Activated CD4-positive, alpha-beta T cell treated with anti-CD3 and anti-CD28 coated beads for 36 hours (primary cell): ENCODE data around the gene LRCH1. TPM values are rescaled to one million over a fixed set of nuclear protein-coding genes. Genes with fewer than 3 reads are reported as not detected.

ENCODE experiments used
- ATAC-seq: fragments of 200-7000 bp; cut with Tn5 transposase; one replicate; pipeline ENCODE4 v1.10.0; 2021; ENCODE audit warnings: mild to moderate bottlenecking, moderate library complexity
- CTCF ChIA-PET: fragments of 350-600 bp; sonication (Branson Sonifier 250); formaldehyde crosslinking; loops from one replicate; lab custom pipeline; 2021; ENCODE audit warnings: antibody characterized with exemption; lab: Charles Lee
- POLR2A ChIA-PET: fragments of 350-600 bp; sonication (Branson Sonifier 250); formaldehyde crosslinking; loops from one replicate; lab custom pipeline; 2021; ENCODE audit warnings: antibody characterized with exemption, inconsistent platforms; lab: Charles Lee
- DNase-seq: peaks from one replicate; pipeline ENCODE4 v3.0.0-alpha.2; 2020
- H3K27ac Mint-ChIP-seq: one replicate; pipeline ENCODE4 v1.8.0; 2021; ENCODE audit warnings: mixed read lengths
- H3K27me3 Mint-ChIP-seq: one replicate; pipeline ENCODE4 v1.8.0; 2021; ENCODE audit warnings: mixed read lengths
- H3K36me3 Mint-ChIP-seq: one replicate; pipeline ENCODE4 v1.8.0; 2021; ENCODE audit warnings: low read depth, mixed read lengths
- H3K4me1 Mint-ChIP-seq: one replicate; pipeline ENCODE4 v1.8.0; 2021; ENCODE audit warnings: mixed read lengths
- H3K4me3 Mint-ChIP-seq: one replicate; pipeline ENCODE4 v1.8.0; 2021; ENCODE audit warnings: mild to moderate bottlenecking, moderate library complexity, mixed read lengths
- H3K9me3 Mint-ChIP-seq: one replicate; pipeline ENCODE4 v1.8.0; 2021; ENCODE audit warnings: low read depth, mixed read lengths
- intact Hi-C, 2 experiments: fragments of 100-400 bp; cut with DNase I in 1 of 2; cut with micrococcal nuclease in 1 of 2; formaldehyde crosslinking; loops; one replicate each; pipeline versions ENCODE4 v1.14.2 to v1.15.1; 2022 to 2024; cut with DNase I, micrococcal nuclease
- total RNA-seq, 2 experiments: library from RNA; stranded (reverse); gene quantifications; one replicate each; pipeline ENCODE4 v1.2.3, GENCODE V29; 2021

The LRCH1 gene
- total RNA-seq, 2 experiments from 2014 or later, result 14.8 to 16.4 TPM

DNA sequence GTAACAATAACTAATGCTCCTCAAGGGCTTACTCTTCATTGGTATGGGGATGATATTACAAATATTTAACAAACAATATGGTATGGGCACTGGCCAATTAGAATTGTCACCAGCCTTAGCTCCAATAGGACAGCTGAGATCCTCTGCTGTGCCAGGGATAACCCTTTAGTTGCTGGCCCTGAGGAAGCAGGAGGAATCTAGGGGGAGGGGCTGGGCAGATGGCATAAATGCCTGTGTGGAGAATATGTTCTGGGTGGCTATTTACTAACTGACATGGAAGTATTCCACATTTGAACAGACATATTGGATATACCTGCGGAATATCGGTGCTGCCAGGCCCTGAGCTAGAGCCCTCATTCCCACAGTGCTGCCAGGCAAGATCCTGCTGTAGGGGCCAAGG, 16.6 kb upstream of the LRCH1 start:
- ChIA-PET CTCF (interaction anchor here (1.2 to 3.8 kb wide), 3 partner anchors 15 to 183 kb away, joined by 3 to 13 read pairs (median 3); no protein-coding TSS in a partner anchor), POLR2A (no interaction called here)
- H3K9me3 Mint-ChIP-seq, result no peaks in the 10 kb centered on the region
- H3K4me3 Mint-ChIP-seq, result no peak overlapping the region
- H3K27me3 Mint-ChIP-seq, result no peaks in the 10 kb centered on the region
- peaks cover 6% of the 10 kb centered on the region for H3K4me1 Mint-ChIP-seq
- DNase-seq, result no peak
- H3K36me3 Mint-ChIP-seq, result no peaks in the 10 kb centered on the region
- ATAC-seq, result no peak
- no peak overlapping the region for H3K27ac Mint-ChIP-seq
- intact Hi-C loops, result no loop called here

DNA sequence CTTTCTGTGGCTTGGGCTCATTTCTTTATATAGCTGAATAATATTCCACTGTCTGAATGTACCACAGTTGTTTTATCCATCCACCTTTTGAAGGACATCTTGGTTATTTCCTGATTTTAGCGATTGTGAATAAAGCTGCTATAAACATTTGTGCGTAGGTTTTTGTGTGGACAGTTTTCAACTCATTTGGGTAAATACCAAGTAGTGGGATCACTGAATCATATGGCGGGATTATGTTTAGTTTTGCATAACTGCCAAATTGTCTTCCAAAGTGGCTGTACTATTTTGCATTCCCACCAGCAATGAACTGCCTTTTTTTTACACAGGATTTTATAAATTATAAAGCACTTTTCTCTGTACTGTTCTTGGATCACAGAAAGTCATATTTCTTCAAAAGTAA, 13.7 kb upstream of the LRCH1 start:
- no peak overlapping the region for H3K27ac Mint-ChIP-seq
- ChIA-PET POLR2A (no interaction called here), CTCF (interaction anchor here (0.8 kb wide), 1 partner anchor 13 kb away, joined by 3 read pairs; no protein-coding TSS in a partner anchor)
- intact Hi-C loops, result no loop called here
- DNase-seq, result no peak
- H3K36me3 Mint-ChIP-seq, result no peaks in the 10 kb centered on the region
- no peak for ATAC-seq
- no peaks in the 10 kb centered on the region for H3K9me3 Mint-ChIP-seq
- peaks cover 3% of the 10 kb centered on the region for H3K4me1 Mint-ChIP-seq
- peaks cover 2% of the 10 kb centered on the region for H3K27me3 Mint-ChIP-seq
- H3K4me3 Mint-ChIP-seq, result no peak overlapping the region

DNA sequence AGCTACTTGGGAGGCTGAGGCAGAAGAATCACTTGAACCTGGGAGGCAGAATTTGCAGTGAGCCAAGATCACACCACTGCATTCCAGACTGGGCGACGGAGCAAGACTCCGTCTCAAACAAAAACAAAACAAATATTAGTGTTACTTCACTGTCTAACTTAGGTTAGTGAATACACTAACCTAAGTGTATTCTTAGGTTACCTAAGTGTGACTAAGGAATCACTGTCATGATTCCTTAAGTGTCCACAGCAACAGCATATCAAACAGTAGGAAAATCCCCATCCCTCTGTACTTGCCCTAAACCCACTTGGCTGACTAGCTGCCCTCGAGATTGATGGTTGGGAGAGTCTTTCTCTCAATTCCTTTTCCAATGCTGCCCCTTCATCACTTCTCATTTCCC, 11.8 kb upstream of the LRCH1 start:
- Mint-ChIP-seq H3K4me1 (peaks cover 3% of the 10 kb centered on the region), H3K27me3 (peaks cover 2% of the 10 kb centered on the region), H3K27ac (no peak overlapping the region), H3K9me3 (no peaks in the 10 kb centered on the region), H3K4me3 (no peak overlapping the region), H3K36me3 (no peaks in the 10 kb centered on the region)
- ChIA-PET CTCF (interaction anchor here (1.3 to 3.4 kb wide), 2 partner anchors 11 to 168 kb away, joined by 5 to 13 read pairs; no protein-coding TSS in a partner anchor), POLR2A (no interaction called here)
- ATAC-seq, result no peak
- DNase-seq, result no peak
- intact Hi-C loops, result no loop called here

DNA sequence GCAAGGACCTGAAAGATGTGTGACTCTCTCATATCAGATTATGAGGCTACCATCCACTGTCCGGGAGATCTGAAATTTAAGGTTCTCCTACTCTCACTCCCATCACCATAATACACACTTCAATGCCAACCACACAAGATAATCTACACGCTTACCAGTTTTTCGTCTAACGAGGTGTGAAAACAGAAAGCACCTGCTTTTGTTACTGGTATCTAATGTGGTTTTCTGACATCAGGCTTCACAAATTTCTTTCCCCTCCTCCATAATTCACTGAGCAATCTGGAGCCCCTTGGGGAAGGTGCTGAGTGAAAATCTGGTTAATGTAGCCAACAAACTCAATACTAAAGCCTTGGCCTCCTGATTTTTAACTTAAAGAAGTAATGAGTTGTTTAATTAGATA, 10.1 kb upstream of the LRCH1 start:
- Mint-ChIP-seq H3K4me3 (no peak overlapping the region), H3K36me3 (no peaks in the 10 kb centered on the region), H3K27me3 (peaks cover 2% of the 10 kb centered on the region), H3K27ac (no peak overlapping the region), H3K4me1 (peaks cover 3% of the 10 kb centered on the region), H3K9me3 (no peaks in the 10 kb centered on the region)
- ChIA-PET POLR2A (no interaction called here), CTCF (interaction anchor here (1.1 to 3.4 kb wide), 2 partner anchors 9 to 12 kb away, joined by 3 to 13 read pairs; no protein-coding TSS in a partner anchor)
- ATAC-seq, result peak; percentile 36
- intact Hi-C loops, result no loop called here
- DNase-seq, result no peak

DNA sequence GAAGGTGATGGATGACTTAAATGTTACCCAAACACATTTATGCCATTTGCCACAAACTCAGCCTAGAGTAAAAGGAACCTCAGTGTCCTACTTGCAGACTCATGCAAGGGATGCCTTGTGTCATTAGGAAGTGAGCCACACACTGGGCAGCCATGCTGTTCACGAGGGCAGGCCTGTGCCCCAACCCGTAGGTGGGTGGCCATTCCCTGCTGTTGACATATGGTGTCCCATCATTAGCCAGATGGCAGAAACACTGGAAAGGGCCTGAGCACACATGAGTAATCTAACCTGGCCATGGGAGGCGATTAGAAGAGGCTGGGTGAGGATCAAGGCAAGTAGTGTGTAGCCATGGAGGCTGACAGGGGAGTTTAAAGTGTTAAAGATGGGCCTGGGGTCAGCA, 9.7 kb upstream of the LRCH1 start:
- intact Hi-C loops, result no loop called here
- Mint-ChIP-seq H3K27me3 (peaks cover 2% of the 10 kb centered on the region), H3K36me3 (no peaks in the 10 kb centered on the region), H3K4me1 (peaks cover 3% of the 10 kb centered on the region), H3K27ac (no peak overlapping the region), H3K4me3 (no peak overlapping the region), H3K9me3 (no peaks in the 10 kb centered on the region)
- ChIA-PET POLR2A (no interaction called here), CTCF (interaction anchor here (1.1 to 3.4 kb wide), 2 partner anchors 9 to 12 kb away, joined by 3 to 13 read pairs; no protein-coding TSS in a partner anchor)
- ATAC-seq (no peak), DNase-seq (no peak)

DNA sequence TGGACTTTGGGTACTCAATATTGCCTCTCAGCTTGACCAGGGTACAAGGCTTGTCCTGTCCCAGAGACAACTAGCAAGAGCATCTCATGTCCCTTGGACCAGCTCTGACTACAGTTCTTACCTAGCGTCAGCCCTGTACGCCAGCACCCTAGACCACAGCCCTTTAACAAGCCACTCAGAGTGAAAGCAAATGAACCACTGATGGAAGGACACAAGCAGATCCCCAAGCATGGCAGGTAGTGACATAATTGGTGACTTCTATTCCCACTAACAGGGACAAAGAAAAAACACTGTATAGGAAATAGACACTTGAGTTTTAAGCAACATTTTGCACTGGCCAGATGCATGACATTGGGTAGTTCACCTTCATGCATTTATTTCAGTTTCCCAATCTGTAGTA, 8.8 kb upstream of the LRCH1 start:
- intact Hi-C loops, result no loop called here

DNA sequence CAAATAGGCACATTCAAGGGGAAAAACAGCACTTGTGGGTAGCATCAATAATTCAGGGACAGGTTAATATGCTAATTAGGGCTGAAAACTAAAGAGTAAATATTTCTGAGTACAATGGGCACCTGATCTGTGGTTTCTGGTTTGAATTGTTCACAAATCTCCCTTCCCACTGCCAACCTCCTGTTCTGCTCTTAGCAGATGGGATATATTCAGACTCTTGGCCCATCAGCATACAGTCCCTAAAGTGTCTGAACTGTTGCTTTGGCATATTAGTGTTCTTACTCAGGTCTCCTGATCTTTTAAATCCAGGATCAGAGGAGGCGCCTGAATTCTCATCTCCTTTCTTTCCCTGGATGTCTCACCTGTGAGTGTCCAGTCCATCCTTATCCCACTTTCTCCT, 8.2 kb upstream of the LRCH1 start:
- ChIA-PET POLR2A (no interaction called here), CTCF (no interaction called here)
- H3K27ac Mint-ChIP-seq, result no peak overlapping the region
- ATAC-seq, result no peak
- intact Hi-C loops, result no loop called here
- no peaks in the 10 kb centered on the region for H3K36me3 Mint-ChIP-seq
- peaks cover 2% of the 10 kb centered on the region for H3K27me3 Mint-ChIP-seq
- no peak overlapping the region for H3K4me3 Mint-ChIP-seq
- no peak for DNase-seq
- no peaks in the 10 kb centered on the region for H3K9me3 Mint-ChIP-seq
- peaks cover 3% of the 10 kb centered on the region for H3K4me1 Mint-ChIP-seq

More for the DNA sequence above, 8.8 kb upstream of the LRCH1 start:
- H3K27me3 Mint-ChIP-seq, result peaks cover 2% of the 10 kb centered on the region
- H3K36me3 Mint-ChIP-seq, result no peaks in the 10 kb centered on the region
- no peak overlapping the region for H3K4me3 Mint-ChIP-seq
- ATAC-seq (no peak), DNase-seq (no peak)
- H3K27ac Mint-ChIP-seq, result no peak overlapping the region
- no peaks in the 10 kb centered on the region for H3K9me3 Mint-ChIP-seq
- ChIA-PET POLR2A (no interaction called here), CTCF (interaction anchor here (0.6 kb wide), 2 partner anchors 24 to 119 kb away, joined by 3 read pairs; no protein-coding TSS in a partner anchor)
- H3K4me1 Mint-ChIP-seq, result peaks cover 3% of the 10 kb centered on the region

DNA sequence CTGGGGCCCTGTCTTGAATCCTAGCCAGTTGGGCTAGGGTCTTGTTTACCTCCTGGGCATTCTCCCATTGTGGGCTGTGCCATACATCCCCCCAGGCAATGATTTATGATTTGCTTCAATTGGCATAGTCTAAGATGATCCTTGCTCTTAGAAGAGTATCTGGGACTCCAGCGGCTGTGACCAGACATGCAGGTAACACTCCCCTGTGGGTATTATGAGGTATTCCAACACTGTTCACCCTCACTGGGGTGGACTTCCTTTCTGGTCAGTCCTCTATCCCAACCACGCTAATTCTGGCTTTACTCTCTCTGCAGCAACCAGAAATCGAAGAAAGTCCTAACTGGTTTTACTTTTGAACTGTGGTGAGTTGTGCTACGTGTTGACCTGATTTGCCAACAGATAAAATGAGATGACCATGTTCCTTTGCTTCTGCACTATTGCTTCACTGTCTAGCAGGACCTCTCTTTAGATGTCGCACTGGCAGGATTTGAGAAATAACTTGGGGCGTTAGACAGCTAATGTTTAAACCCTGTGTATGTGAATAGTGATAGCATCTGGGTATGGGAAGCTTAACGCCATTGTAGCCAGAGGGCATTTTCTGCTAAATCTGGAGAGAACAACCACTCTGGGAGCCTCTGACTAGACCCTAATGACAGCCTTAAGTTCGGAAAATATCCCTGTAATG, 6.7 kb upstream of the LRCH1 start:
- no peak overlapping the region for H3K4me3 Mint-ChIP-seq
- no peak overlapping the region for H3K27ac Mint-ChIP-seq
- DNase-seq (no peak), ATAC-seq (no peak)
- POLR2A ChIA-PET, result no interaction called here
- no peaks in the 10 kb centered on the region for H3K36me3 Mint-ChIP-seq
- CTCF ChIA-PET, result no interaction called here
- no peaks in the 10 kb centered on the region for H3K9me3 Mint-ChIP-seq
- H3K27me3 Mint-ChIP-seq, result peaks cover 2% of the 10 kb centered on the region
- H3K4me1 Mint-ChIP-seq, result peaks cover 4% of the 10 kb centered on the region
- intact Hi-C loops, result no loop called here

DNA sequence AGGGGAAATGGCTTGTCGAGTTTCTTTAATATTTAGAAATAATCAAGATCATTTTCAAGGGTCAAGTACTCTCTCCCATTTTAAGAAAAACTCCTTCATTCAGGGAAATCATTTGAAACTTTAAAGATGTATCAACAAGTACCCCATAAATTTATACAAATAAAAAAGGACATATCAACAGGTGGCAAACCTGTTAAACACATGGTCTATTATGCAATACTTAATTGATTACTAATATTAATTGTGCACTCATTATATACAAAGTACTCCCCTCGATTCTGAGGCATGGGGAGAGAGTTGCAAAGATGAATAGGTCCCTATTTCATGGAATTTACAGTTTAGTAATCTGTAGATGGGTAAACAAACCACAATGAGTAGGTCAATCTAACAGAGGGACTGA, 2.1 kb upstream of the LRCH1 start:
- no peaks in the 10 kb centered on the region for H3K9me3 Mint-ChIP-seq

DNA sequence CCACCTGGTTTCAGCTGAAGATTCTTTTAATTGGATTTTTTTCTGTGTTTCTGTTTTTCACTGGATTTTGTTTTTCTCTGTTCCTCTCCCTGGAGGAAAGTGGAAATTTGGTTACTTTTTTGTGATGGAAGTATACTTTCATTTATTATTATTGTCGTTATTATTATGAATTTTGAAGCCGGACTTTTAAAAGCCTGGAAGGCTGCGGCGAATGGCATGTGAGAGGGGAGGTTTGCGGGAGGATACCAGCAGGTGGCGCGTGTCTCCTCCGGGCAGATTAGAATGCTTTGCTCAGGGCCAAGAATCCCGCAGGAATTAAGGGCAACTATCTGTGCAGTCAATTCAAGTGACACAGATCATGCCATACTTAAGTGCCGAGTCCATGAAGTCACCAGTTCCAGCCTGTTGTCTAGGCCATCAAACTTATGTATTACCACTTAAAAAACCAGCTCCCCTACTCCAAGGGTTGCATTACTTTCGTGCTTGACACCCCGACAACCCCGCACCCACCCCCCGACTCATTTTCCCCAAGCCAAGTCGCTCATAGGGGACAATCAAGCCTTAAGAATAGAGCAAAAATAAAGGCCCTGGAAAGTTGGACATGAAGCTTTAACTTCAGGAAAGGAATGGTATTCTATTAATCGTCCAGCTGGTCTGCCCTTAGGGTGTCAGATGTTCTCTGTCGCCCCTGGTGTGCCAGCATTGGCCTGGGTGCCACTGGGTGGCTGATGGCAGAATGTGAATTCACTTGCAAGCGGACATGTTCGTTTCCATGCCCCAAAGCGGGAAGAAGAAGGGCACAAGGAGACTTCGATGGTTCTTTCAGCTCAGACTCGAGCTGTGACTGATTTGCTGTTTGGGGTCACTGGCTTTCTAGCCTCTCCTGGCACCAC, 1.3 kb upstream of the LRCH1 start:
- no peaks in the 10 kb centered on the region for H3K9me3 Mint-ChIP-seq
- H3K4me3 Mint-ChIP-seq, result peak overlapping the region; percentile 91
- ChIA-PET POLR2A (interaction anchor here (0.6 to 1.3 kb wide), 2 partner anchors 27 to 1533 kb away, joined by 3 to 6 read pairs; no protein-coding TSS in a partner anchor), CTCF (interaction anchor here (0.6 to 2.1 kb wide), 51 partner anchors 9 to 342 kb away, joined by 3 to 28 read pairs (median 4); no protein-coding TSS in a partner anchor)
- intact Hi-C loops, result loop anchor here (1.0 to 5.0 kb wide), 6 partner anchors 49 to 499 kb away; partner anchors contain the start of gene ZC3H13 (in 1 of the 2)
- ATAC-seq, result no peak
- H3K4me1 Mint-ChIP-seq, result peaks cover 38% of the 10 kb centered on the region
- no peaks in the 10 kb centered on the region for H3K36me3 Mint-ChIP-seq
- DNase-seq, result peak; percentile 83
- H3K27ac Mint-ChIP-seq, result no peak overlapping the region
- H3K27me3 Mint-ChIP-seq, result no peaks in the 10 kb centered on the region

More for the DNA sequence above, 2.1 kb upstream of the LRCH1 start:
- intact Hi-C loops, result loop anchor here (1.0 to 5.0 kb wide), 2 partner anchors 116 to 170 kb away; no protein-coding TSS in a partner anchor
- no peak for DNase-seq
- Mint-ChIP-seq H3K27ac (no peak overlapping the region), H3K36me3 (no peaks in the 10 kb centered on the region), H3K4me3 (no peak overlapping the region), H3K27me3 (no peaks in the 10 kb centered on the region), H3K4me1 (peaks cover 31% of the 10 kb centered on the region)
- POLR2A ChIA-PET, result no interaction called here
- CTCF ChIA-PET, result interaction anchor here (0.6 to 2.1 kb wide), 16 partner anchors 9 to 187 kb away, joined by 3 to 28 read pairs (median 10); no protein-coding TSS in a partner anchor
- ATAC-seq, result no peak

DNA sequence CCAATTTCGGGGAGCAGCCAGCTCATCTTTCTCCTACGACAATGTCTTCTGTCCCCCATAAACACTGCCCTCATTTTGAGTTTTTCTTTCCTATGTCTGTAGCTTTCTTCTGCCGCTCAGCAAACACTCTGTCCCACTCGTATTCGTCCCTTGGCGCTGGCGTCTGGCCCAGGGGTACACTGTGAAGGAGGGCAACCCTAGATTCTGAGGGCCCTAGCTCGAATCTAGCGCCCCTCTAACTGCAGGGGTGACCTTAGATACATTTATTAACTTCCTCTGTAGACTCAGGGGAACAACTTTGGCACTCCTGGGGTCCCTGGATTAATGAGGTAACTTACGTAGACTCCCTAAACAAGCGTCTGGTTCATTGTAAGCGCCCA, 677 bp upstream of the LRCH1 start:
- peak; percentile 13 for DNase-seq
- intact Hi-C loops, result loop anchor here (2.0 to 5.0 kb wide), 5 partner anchors 49 to 499 kb away; partner anchors contain the start of gene ZC3H13 (in 1 of the 2)
- peak overlapping the region; percentile 91 for H3K4me3 Mint-ChIP-seq
- no peaks in the 10 kb centered on the region for H3K36me3 Mint-ChIP-seq
- H3K27me3 Mint-ChIP-seq, result no peaks in the 10 kb centered on the region
- POLR2A ChIA-PET, result interaction anchor here (0.6 to 1.3 kb wide), 2 partner anchors 26 to 1532 kb away, joined by 3 to 6 read pairs; no protein-coding TSS in a partner anchor
- ATAC-seq, result no peak
- CTCF ChIA-PET, result interaction anchor here (0.6 to 2.1 kb wide), 45 partner anchors 9 to 341 kb away, joined by 3 to 28 read pairs (median 4); no protein-coding TSS in a partner anchor
- H3K9me3 Mint-ChIP-seq, result no peaks in the 10 kb centered on the region
- H3K27ac Mint-ChIP-seq, result peak overlapping the region; percentile 83
- H3K4me1 Mint-ChIP-seq, result peaks cover 41% of the 10 kb centered on the region
